ENCODE data around the gene SRCIN1.

The SRCIN1 gene

GRCh38 chr17:38597375-38597774 is 8.4 kb downstream of the SRCIN1 start:
- H3K4me3 ChIP-seq (ENCODE audit: low read depth, low read length): no peak overlapping the region
- DNase-seq (ENCODE audit: low read depth): no peak
- TF ChIP-seq MYC (IDR thresholded peaks at IDR 0.05; ENCODE audit: low read depth, low read length) (no peak), POLR2A (IDR thresholded peaks at IDR 0.05; ENCODE audit: extremely low read depth, insufficient read length) (no peak)
- TF ChIP-seq, protein P1, sequence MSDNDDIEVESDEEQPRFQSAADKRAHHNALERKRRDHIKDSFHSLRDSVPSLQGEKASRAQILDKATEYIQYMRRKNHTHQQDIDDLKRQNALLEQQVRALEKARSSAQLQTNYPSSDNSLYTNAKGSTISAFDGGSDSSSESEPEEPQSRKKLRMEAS (IDR thresholded peaks at IDR 0.05; ENCODE audit: low read depth, low read length): no peak
- TF ChIP-seq, protein P2, sequence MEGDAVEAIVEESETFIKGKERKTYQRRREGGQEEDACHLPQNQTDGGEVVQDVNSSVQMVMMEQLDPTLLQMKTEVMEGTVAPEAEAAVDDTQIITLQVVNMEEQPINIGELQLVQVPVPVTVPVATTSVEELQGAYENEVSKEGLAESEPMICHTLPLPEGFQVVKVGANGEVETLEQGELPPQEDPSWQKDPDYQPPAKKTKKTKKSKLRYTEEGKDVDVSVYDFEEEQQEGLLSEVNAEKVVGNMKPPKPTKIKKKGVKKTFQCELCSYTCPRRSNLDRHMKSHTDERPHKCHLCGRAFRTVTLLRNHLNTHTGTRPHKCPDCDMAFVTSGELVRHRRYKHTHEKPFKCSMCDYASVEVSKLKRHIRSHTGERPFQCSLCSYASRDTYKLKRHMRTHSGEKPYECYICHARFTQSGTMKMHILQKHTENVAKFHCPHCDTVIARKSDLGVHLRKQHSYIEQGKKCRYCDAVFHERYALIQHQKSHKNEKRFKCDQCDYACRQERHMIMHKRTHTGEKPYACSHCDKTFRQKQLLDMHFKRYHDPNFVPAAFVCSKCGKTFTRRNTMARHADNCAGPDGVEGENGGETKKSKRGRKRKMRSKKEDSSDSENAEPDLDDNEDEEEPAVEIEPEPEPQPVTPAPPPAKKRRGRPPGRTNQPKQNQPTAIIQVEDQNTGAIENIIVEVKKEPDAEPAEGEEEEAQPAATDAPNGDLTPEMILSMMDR (IDR thresholded peaks at IDR 0.05; ENCODE audit: low read depth, low read length): no peak

DNA sequence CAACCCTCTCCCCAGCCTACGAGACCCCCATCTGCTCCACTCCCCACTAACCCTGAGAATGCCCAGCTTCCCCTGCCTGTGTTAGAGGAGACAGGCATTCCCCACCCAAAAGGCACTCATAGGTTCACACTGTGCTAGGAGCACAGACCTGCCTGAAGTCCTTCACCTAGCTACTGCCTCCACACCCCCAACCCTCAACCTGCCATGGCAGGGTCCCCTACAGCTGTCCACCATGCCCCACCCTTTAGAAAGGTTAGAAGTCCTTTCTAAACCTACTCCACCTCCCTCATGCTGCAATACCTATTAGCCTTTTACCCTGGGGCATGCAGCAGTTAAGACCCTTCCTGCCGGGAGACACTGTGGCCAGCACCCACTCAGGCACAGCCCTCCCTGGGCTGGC is 9.1 kb downstream of the SRCIN1 start:
- H3K4me3 ChIP-seq (ENCODE audit: low read depth, low read length): no peak overlapping the region
- TF ChIP-seq MYC (IDR thresholded peaks at IDR 0.05; ENCODE audit: low read depth, low read length) (no peak), POLR2A (IDR thresholded peaks at IDR 0.05; ENCODE audit: extremely low read depth, insufficient read length) (no peak)
- TF ChIP-seq, protein P1 (IDR thresholded peaks at IDR 0.05; ENCODE audit: low read depth, low read length): no peak
- TF ChIP-seq, protein P2 (IDR thresholded peaks at IDR 0.05; ENCODE audit: low read depth, low read length): no peak
- no peak for DNase-seq (ENCODE audit: low read depth)

DNA sequence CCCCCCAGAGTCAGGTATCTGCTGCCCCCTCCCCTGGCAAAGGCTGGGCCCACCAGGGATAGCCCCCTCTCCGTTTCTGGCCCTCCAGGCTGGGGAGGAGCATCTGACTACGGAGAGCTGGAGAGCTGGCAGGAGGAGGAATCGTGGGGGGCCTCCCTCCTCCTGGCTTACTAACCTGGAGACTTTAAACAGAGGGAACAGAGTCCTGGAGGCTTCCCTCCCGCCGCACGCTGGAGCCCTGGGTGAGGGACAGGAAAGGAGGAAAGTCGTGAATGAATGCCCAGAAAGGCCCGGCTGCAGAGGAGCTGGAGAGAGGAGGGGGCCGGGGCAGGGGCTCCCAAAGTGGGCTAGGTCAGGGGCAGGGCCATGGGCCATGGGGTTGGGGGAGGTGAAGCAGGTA is 9.9 kb downstream of the SRCIN1 start:
- H3K4me3 ChIP-seq (ENCODE audit: low read depth, low read length): no peak overlapping the region
- no peak for DNase-seq (ENCODE audit: low read depth)
- TF ChIP-seq, protein P2 (IDR thresholded peaks at IDR 0.05; ENCODE audit: low read depth, low read length): no peak
- TF ChIP-seq, protein P1 (IDR thresholded peaks at IDR 0.05; ENCODE audit: low read depth, low read length): no peak
- TF ChIP-seq MYC (IDR thresholded peaks at IDR 0.05; ENCODE audit: low read depth, low read length) (no peak), POLR2A (IDR thresholded peaks at IDR 0.05; ENCODE audit: extremely low read depth, insufficient read length) (no peak)

DNA sequence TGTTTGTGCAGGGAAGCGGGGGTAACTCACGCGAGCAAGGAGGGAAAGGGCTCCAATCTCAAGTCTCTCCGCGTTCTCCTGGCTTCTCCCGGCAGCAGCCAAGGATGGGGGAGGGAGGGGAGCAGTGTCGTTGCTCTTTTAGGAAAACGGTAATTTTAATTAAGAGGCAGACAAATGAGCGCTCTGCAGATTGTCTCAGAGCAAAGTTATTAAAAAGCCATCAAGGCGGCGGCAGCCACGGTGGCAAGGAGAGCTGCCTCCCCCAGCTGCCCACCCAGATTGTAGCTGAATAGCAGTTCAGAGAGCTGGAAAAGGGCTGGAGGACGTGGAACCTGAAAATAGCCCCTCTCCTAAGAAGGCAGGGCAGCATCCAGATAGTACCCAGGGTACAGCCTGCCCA is 11.6 kb downstream of the SRCIN1 start:
- no peak overlapping the region for H3K4me3 ChIP-seq (ENCODE audit: low read depth, low read length)
- TF ChIP-seq POLR2A (IDR thresholded peaks at IDR 0.05; ENCODE audit: extremely low read depth, insufficient read length) (no peak), MYC (IDR thresholded peaks at IDR 0.05; ENCODE audit: low read depth, low read length) (no peak)
- TF ChIP-seq, protein P2 (IDR thresholded peaks at IDR 0.05; ENCODE audit: low read depth, low read length): no peak
- TF ChIP-seq, protein P1 (IDR thresholded peaks at IDR 0.05; ENCODE audit: low read depth, low read length): no peak
- DNase-seq (ENCODE audit: low read depth): no peak

- TF ChIP-seq, protein P1 (IDR thresholded peaks at IDR 0.05; ENCODE audit: low read depth, low read length): no peak
- TF ChIP-seq POLR2A (IDR thresholded peaks at IDR 0.05; ENCODE audit: extremely low read depth, insufficient read length): no peak
- no peak for DNase-seq (ENCODE audit: low read depth)
- H3K4me3 ChIP-seq (ENCODE audit: low read depth, low read length): no peak overlapping the region
These were observed 13.3 kb downstream of the SRCIN1 start for GRCh38 chr17:38592487-38592886.

GRCh38 chr17:38591759-38592241 is 14.0 kb downstream of the SRCIN1 start:
- peak overlapping the region; percentile 23 for H3K4me3 ChIP-seq (ENCODE audit: low read depth, low read length)
- peak; percentile 98 for DNase-seq (ENCODE audit: low read depth)
- TF ChIP-seq POLR2A (IDR thresholded peaks at IDR 0.05; ENCODE audit: extremely low read depth, insufficient read length) (no peak), MYC (IDR thresholded peaks at IDR 0.05; ENCODE audit: low read depth, low read length) (peak; percentile 79)
- TF ChIP-seq, protein P1 (IDR thresholded peaks at IDR 0.05; ENCODE audit: low read depth, low read length): peak; percentile 74
- TF ChIP-seq, protein P2 (IDR thresholded peaks at IDR 0.05; ENCODE audit: low read depth, low read length): no peak

Measured in NB4 (cell line).